Calu3 (cell line): Measurements from ENCODE around the gene SNRPA1. TPM values are rescaled to one million over a fixed set of nuclear protein-coding genes. Genes with fewer than 3 reads are reported as not detected.

ENCODE experiments used
- BruUV-seq: library from RNA; stranded (reverse); fragments of 400-500 nt; replicated peaks from 2 replicates; lab custom pipeline; 2021; lab: Mats Ljungman, UMichigan
- CTCF ChIA-PET: fragments of 300-600 bp; sonication (Branson Sonifier 250); formaldehyde crosslinking; loops from one replicate; lab custom pipeline; 2022; ENCODE audit warnings: antibody characterized with exemption; lab: Charles Lee
- DNase-seq: peaks from one replicate; pipeline ENCODE4 v3.0.0; 2022
- H3K27ac Mint-ChIP-seq: one replicate; pipeline ENCODE4 v1.8.0; 2022; ENCODE audit warnings: mixed read lengths; ENCODE audit not compliant: unreplicated experiment
- H3K27me3 Mint-ChIP-seq: one replicate; pipeline ENCODE4 v1.8.0; 2022; ENCODE audit warnings: mixed read lengths; ENCODE audit not compliant: unreplicated experiment
- H3K36me3 Mint-ChIP-seq: one replicate; pipeline ENCODE4 v1.8.0; 2022; ENCODE audit warnings: mild to moderate bottlenecking, moderate library complexity, mixed read lengths; ENCODE audit not compliant: insufficient read depth, unreplicated experiment
- H3K4me1 Mint-ChIP-seq: one replicate; pipeline ENCODE4 v1.8.0; 2022; ENCODE audit warnings: mild to moderate bottlenecking, low read depth, mixed read lengths; ENCODE audit not compliant: unreplicated experiment
- H3K4me3 Mint-ChIP-seq: one replicate; pipeline ENCODE4 v1.8.0; 2022; ENCODE audit warnings: mild to moderate bottlenecking, low read depth, moderate library complexity, mixed read lengths; ENCODE audit not compliant: unreplicated experiment
- H3K9me3 Mint-ChIP-seq: one replicate; pipeline ENCODE4 v1.8.0; 2022; ENCODE audit warnings: low read depth, mixed read lengths; ENCODE audit not compliant: unreplicated experiment
- CTCF ChIP-seq: fragments of 200-600 bp; IDR thresholded peaks from one replicate; pipeline ENCODE4 v1.8.0; 2022; ENCODE audit warnings: antibody characterized with exemption; ENCODE audit not compliant: unreplicated experiment
- intact Hi-C: fragments of 100-400 bp; cut with micrococcal nuclease; formaldehyde crosslinking; loops from one replicate; pipeline ENCODE4 v1.10.0; 2022; ENCODE audit not compliant: unreplicated experiment
- total RNA-seq: library from RNA; stranded (reverse); gene quantifications from 2 replicates; pipeline ENCODE4 v1.2.3, GENCODE V29; 2022

Gene SNRPA1
- total RNA-seq, 1 experiment from 2014 or later, result 140 TPM

- DNase-seq, result no peak
- no peaks in the 10 kb centered on the region for H3K4me1 Mint-ChIP-seq
- H3K27me3 Mint-ChIP-seq, result peaks cover 34% of the 10 kb centered on the region
- no peaks in the 10 kb centered on the region for H3K36me3 Mint-ChIP-seq
- intact Hi-C loops, result no loop called here
- no peak overlapping the region for H3K27ac Mint-ChIP-seq
- no TSS peak for BruUV-seq
- no peaks in the 10 kb centered on the region for H3K9me3 Mint-ChIP-seq
- no peak overlapping the region for H3K4me3 Mint-ChIP-seq
- CTCF ChIA-PET, result no interaction called here
- TF ChIP-seq CTCF, result no peak
Measured at GRCh38 chr15:101316529-101316928, 21.5 kb upstream of the SNRPA1 start.

GRCh38 chr15:101315736-101316135, 20.7 kb upstream of the SNRPA1 start:
- H3K27me3 Mint-ChIP-seq, result peaks cover 26% of the 10 kb centered on the region
- no peaks in the 10 kb centered on the region for H3K36me3 Mint-ChIP-seq
- CTCF ChIA-PET, result interaction anchor here (1.1 kb wide), 1 partner anchor 33 kb away, joined by 3 read pairs; no protein-coding TSS in a partner anchor
- no peak for TF ChIP-seq CTCF
- DNase-seq, result no peak
- intact Hi-C loops, result no loop called here
- H3K27ac Mint-ChIP-seq, result no peak overlapping the region
- H3K4me3 Mint-ChIP-seq, result no peak overlapping the region
- no TSS peak for BruUV-seq
- no peaks in the 10 kb centered on the region for H3K4me1 Mint-ChIP-seq
- H3K9me3 Mint-ChIP-seq, result no peaks in the 10 kb centered on the region

GRCh38 chr15:101314336-101315125, 19.5 kb upstream of the SNRPA1 start:
- no peak for DNase-seq
- Mint-ChIP-seq H3K4me1 (no peaks in the 10 kb centered on the region), H3K36me3 (no peaks in the 10 kb centered on the region), H3K27ac (no peak overlapping the region), H3K4me3 (no peak overlapping the region), H3K27me3 (peaks cover 21% of the 10 kb centered on the region), H3K9me3 (no peaks in the 10 kb centered on the region)
- BruUV-seq, result no TSS peak
- TF ChIP-seq CTCF, result no peak
- CTCF ChIA-PET, result no interaction called here
- intact Hi-C loops, result no loop called here

GRCh38 chr15:101313041-101313761, 18.2 kb upstream of the SNRPA1 start:
- no peaks in the 10 kb centered on the region for H3K4me1 Mint-ChIP-seq
- BruUV-seq, result no TSS peak
- H3K27me3 Mint-ChIP-seq, result peaks cover 7% of the 10 kb centered on the region
- DNase-seq, result no peak
- H3K4me3 Mint-ChIP-seq, result no peak overlapping the region
- no peak overlapping the region for H3K27ac Mint-ChIP-seq
- CTCF ChIA-PET, result no interaction called here
- TF ChIP-seq CTCF, result no peak
- intact Hi-C loops, result no loop called here
- H3K36me3 Mint-ChIP-seq, result no peaks in the 10 kb centered on the region
- H3K9me3 Mint-ChIP-seq, result no peaks in the 10 kb centered on the region
